HL-60/S4 treated with retinoic acid at 250 ng/mL for 4 days and 3 days (cell line): ENCODE measurements around the gene ZNF70.

Experiments used
- in situ Hi-C: fragments of 300-500 bp; cut with MboI; formaldehyde crosslinking; loops from 2 replicates; pipeline ENCODE4 v1.7.0; 2022; ENCODE audit warnings: low sequenced_read_pairs

The ZNF70 gene

DNA sequence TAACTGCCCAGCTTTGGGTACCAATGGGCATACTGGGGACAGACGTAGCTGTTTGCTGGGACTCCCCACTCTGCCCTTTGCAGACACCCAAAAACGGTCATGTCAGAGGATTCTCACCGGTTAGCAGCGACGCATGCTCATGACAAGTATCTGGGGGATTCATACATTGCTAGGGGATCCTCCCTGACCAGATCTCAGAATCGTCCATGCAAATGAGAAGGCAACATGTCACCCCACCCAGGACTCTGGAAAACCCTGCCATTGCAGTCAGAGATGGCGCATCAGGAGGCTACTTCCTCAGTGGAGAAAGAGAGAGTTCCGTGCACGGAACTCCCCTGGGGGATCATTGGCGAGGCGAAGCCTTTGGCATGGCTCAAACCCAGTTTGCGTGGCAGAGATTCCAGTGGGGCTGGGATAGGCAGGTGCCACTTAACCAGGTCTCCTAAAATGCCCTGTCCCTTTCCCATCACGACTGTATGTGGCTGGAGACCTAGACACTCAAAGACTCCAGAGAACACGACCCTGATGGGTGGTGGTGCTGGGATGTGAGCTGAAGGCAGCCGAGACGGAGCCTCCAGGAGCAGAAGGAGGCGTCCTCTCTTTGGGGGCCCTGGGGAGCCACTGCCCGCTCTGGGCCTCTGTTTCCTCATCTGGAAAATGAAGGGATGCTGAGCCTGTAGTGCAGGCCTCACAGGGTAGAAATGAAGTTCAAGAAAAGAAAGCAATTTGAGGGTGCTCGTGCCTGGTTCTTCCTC is 55.2 kb downstream of the ZNF70 start:
- in situ Hi-C loops, result no loop called here

DNA sequence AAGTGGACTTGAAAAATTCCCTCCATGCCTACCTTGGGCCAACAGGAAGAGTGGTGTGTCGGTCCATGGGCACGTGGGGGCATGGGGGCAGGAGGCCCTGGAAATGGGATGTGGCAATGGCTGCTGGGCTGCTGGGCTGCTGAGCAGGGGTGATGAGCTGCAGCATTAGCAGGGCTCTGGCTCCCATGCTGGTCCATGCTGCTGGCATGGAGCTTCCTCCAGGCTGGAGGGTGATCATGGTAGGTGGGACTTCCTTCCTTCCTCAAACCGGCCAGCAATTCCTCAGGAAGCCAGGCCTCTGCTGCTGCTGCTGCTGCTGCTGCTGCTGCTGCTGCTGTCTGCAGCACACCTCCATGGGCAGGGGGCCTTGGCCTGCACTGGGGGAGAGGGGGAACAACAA is 55.8 kb downstream of the ZNF70 start:
- in situ Hi-C loops, result no loop called here

DNA sequence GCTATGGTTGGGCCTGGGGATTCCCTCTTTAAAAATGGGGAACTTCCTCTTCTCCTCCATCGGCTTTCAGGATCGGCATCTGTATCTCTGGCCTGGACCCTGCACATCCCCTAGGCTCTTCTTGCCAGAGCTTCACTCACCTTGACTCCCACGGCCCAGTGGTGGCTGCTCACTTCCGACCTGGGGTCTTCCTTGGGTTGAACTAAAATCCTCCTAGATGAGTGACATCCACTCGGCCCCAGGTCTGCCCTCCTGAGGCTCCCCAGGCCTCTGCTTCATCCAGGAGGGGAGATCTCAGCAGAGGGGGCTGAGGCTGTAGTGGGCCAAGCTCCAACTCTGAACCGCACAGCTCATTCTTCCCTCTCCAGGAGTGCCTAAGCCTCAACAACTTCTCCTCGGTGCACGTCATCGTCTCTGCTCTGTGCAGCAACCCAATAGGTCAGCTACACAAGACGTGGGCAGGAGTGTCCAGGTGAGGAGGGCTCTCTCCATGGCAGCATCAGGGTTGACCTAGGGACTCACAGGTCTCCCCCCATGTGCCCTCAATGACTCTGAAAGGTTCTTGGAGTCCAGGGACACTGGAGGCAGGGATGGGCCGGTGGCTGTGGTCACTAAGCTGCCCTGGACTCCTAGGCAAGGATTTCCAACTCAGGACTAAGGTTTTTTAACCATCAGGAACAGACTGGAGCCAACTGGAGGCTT is 56.8 kb downstream of the ZNF70 start:
- in situ Hi-C loops, result no loop called here

DNA sequence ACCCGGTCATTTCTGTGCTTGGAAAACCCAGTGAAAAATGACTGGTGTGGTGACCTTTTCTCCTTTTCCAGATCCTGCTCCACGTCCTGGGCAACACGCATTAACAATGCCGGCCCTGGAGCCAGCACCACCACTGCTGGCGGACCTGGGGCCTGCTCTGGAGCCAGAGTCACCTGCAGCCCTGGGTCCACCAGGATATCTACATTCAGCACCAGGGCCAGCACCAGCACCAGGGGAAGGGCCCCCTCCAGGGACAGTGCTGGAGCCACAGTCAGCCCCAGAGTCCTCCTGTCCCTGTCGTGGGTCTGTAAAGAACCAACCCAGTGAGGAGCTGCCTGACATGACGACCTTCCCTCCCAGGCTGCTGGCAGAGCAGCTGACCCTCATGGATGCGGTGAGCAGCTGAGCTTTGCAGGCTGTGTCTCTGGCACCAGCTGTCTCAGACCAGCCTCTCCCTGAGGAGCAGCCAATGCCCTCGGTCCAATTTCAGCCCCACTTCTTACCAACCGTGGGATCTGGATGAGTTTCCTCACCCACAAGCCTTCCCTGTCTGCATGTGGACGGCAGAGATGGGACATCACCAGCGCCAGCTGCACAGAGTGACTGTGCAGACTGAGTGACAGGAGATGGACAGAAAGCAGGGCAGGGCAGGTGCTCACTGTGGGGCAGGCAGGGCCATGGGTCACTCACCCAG is 58.2 kb downstream of the ZNF70 start:
- in situ Hi-C loops, result no loop called here

DNA sequence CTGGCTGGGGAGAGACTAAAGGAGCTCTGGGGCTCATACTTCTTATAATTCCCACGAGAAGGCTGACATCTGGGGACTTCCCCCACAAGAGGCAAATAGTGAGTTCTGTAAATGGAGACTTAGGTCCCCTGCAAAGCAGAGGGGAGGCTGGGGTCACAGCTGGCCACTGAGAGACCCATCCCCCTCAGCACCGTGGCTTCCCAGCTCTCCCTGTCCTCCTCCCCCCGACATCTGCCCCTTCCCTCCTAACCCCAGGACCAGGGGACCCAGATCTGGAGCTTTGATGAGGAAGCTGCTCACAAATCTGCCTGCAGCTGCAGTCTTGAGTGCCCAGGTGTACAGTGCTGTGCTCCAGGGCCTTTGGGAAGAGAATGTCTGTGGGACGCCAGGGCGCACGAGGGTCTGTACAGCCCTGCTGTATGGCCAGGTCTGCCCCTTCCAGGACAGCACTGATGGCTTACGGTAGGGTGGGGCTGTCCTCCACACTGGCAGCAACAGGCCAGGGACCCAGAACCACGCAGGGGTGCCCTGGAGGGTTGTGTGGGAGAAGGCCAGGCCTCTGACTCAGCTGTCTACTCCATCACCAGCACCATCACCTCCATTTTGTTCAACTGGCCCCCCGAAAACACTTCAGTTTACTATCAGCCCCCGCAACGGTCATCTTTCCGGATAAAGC is 59.0 kb downstream of the ZNF70 start:
- in situ Hi-C loops, result no loop called here

DNA sequence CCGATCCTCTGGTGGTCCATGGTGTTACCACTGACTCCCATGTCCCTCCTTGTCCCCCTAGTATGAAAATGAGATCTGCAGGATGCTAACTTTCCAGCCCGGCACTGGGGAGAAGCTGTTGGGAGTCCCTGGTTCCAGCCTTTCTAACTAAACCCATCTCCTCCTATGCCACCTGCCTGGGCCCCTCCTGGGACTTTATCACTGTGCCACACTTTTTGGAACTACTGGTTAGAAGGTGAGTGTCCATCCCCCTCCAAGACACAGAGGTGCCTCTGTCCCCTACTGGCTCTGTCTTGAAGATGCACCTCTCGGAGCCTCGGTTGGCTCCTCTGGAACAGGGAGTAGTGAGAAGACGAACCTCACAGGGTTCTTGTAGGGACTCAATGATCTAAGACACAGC is 60.2 kb downstream of the ZNF70 start, which contains the start of gene RGL4:
RGL4 (plus strand) TSS at position 301 of the 400 bp plus-strand sequence. CDS start 1,018 bp downstream, outside the sequence.
- in situ Hi-C loops, result no loop called here

DNA sequence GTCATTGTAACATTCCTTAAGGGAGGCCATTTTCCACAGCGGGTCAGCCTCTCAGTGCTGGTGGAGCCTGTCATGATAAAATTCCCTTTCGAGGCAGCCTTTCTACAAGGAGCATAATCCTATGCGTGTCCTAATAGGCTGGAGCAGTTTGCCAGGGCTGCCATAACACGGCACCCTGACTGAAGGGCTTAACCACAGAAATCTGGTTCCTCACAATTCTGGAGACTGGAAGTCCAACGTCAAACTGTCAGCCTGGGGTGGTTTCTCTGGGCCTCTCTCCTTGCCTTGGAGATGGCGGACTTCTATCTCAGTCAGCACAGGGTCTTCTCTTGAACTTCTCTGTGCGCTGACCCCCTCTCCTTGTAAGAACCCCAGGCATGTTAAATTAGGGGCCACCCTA is 61.5 kb downstream of the ZNF70 start:
- in situ Hi-C loops, result no loop called here
